Caco-2 (cell line): Measurements from ENCODE around the gene GDA. TPM values are rescaled to one million over a fixed set of nuclear protein-coding genes. Genes with fewer than 3 reads are reported as not detected.

ENCODE experiments used
- BruUV-seq: library from RNA; stranded (reverse); fragments of 400-500 nt; replicated peaks from 2 replicates; lab custom pipeline; 2021; lab: Mats Ljungman, UMichigan
- CTCF ChIA-PET: fragments of 300-600 bp; sonication (Branson Sonifier 250); formaldehyde crosslinking; loops from one replicate; lab custom pipeline; 2022; ENCODE audit warnings: antibody characterized with exemption; lab: Charles Lee
- POLR2A ChIA-PET: fragments of 300-600 bp; sonication (Branson Sonifier 250); formaldehyde crosslinking; loops from one replicate; lab custom pipeline; 2022; ENCODE audit warnings: antibody characterized with exemption; lab: Charles Lee
- DNase-seq, 2 experiments: peaks; one replicate each; pipeline versions ENCODE4 v3.0.0 to v3.0.0-alpha.2; 2020 to 2022
- H3K27me3 ChIP-seq: replicated peaks from 2 replicates; pipeline ENCODE4 v1.6.0; 2011; ENCODE audit warnings: low read length; ENCODE audit not compliant: control insufficient read depth, insufficient read depth
- H3K36me3 ChIP-seq: 2 replicates; pipeline ENCODE4 v1.5.1; 2011; ENCODE audit warnings: low read length; ENCODE audit not compliant: control insufficient read depth, insufficient read depth
- H3K4me1 ChIP-seq: fragments of 250-450 bp; sonication (Bioruptor Pico); 2 replicates; pipeline ENCODE4 v1.5.1; 2020; ENCODE audit warnings: mild to moderate bottlenecking
- H3K4me3 ChIP-seq: 2 replicates; pipeline ENCODE4 v1.5.1; 2011; ENCODE audit warnings: low read depth, mild to moderate bottlenecking, control low read depth, low read length
- H3K9me3 ChIP-seq: fragments of 250-450 bp; sonication (Bioruptor Pico); 2 replicates; pipeline ENCODE4 v1.5.1; 2020; ENCODE audit warnings: mild to moderate bottlenecking, moderate library complexity
- H3K27ac Mint-ChIP-seq: one replicate; pipeline ENCODE4 v1.8.0; 2022; ENCODE audit warnings: mixed read lengths; ENCODE audit not compliant: unreplicated experiment
- H3K27me3 Mint-ChIP-seq: one replicate; pipeline ENCODE4 v1.8.0; 2022; ENCODE audit warnings: mixed read lengths; ENCODE audit not compliant: insufficient read depth, unreplicated experiment
- H3K36me3 Mint-ChIP-seq: one replicate; pipeline ENCODE4 v1.8.0; 2022; ENCODE audit warnings: mild to moderate bottlenecking, mixed read lengths; ENCODE audit not compliant: insufficient read depth, unreplicated experiment
- H3K4me1 Mint-ChIP-seq: one replicate; pipeline ENCODE4 v1.8.0; 2022; ENCODE audit warnings: low read depth, mixed read lengths; ENCODE audit not compliant: unreplicated experiment
- H3K4me3 Mint-ChIP-seq: one replicate; pipeline ENCODE4 v1.8.0; 2022; ENCODE audit warnings: mild to moderate bottlenecking, moderate library complexity, mixed read lengths; ENCODE audit not compliant: unreplicated experiment
- H3K9me3 Mint-ChIP-seq: one replicate; pipeline ENCODE4 v1.8.0; 2022; ENCODE audit warnings: mixed read lengths; ENCODE audit not compliant: unreplicated experiment
- intact Hi-C: fragments of 100-400 bp; cut with micrococcal nuclease; formaldehyde crosslinking; loops from one replicate; pipeline ENCODE4 v1.10.0; 2022; ENCODE audit not compliant: unreplicated experiment
- total RNA-seq: library from RNA; stranded (reverse); gene quantifications from 2 replicates; pipeline ENCODE4 v1.2.3, GENCODE V29; 2022
- TF ChIP-seq, protein P1 (sequence below), 2 experiments: fragments of 200-600 bp in 1 of 2; IDR thresholded peaks; 1 replicate in 1 of 2; 2 replicates in 1 of 2; pipeline versions ENCODE4 v1.5.1 to v1.8.0; 2011 to 2022; ENCODE audit warnings: antibody characterized with exemption in 1 of 2, control low read depth in 1 of 2, inconsistent platforms in 1 of 2, low read depth in 1 of 2, low read length in 1 of 2, mild to moderate bottlenecking in 1 of 2, moderate library complexity in 1 of 2; ENCODE audit not compliant: insufficient read depth in 1 of 2, severe bottlenecking in 1 of 2, unreplicated experiment in 1 of 2

Gene GDA
- total RNA-seq, 1 experiment from 2014 or later = 3.1 TPM

DNA sequence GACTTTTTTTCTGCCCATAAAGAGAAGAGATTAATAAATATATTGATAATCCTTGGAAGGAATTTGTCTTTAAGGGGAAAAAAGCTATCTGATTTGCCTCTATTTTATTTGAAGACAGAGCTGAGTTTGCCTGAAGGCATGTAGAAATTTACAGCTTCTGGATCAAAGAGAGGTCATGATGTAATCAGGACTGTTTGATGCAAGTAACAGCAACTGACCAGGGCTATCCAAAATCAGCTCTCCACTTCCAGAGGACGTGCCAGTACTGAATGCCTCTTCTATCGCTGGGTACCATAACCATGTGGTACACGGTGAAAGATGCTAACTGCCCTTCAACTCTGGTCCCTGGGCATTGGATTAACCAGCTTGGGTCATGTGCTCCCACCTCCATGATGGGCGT is 125.2 kb downstream of the GDA start:
- H3K9me3 Mint-ChIP-seq = no peaks in the 10 kb centered on the region
- TF ChIP-seq, protein P1, sequence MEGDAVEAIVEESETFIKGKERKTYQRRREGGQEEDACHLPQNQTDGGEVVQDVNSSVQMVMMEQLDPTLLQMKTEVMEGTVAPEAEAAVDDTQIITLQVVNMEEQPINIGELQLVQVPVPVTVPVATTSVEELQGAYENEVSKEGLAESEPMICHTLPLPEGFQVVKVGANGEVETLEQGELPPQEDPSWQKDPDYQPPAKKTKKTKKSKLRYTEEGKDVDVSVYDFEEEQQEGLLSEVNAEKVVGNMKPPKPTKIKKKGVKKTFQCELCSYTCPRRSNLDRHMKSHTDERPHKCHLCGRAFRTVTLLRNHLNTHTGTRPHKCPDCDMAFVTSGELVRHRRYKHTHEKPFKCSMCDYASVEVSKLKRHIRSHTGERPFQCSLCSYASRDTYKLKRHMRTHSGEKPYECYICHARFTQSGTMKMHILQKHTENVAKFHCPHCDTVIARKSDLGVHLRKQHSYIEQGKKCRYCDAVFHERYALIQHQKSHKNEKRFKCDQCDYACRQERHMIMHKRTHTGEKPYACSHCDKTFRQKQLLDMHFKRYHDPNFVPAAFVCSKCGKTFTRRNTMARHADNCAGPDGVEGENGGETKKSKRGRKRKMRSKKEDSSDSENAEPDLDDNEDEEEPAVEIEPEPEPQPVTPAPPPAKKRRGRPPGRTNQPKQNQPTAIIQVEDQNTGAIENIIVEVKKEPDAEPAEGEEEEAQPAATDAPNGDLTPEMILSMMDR (IDR thresholded peaks at IDR 0.05; ENCODE audit: insufficient read depth in 1 of 2, low read depth in 1 of 2, low read length in 1 of 2, severe bottlenecking in 1 of 2, unreplicated experiment in 1 of 2) = no peak
- BruUV-seq = no TSS peak
- no peaks in the 10 kb centered on the region for H3K36me3 ChIP-seq
- ChIA-PET CTCF (interaction anchor here (0.5 kb wide), 1 partner anchor 68 kb away, joined by 3 read pairs; no protein-coding TSS in a partner anchor), POLR2A (no interaction called here)
- H3K27ac Mint-ChIP-seq = no peak overlapping the region
- H3K36me3 Mint-ChIP-seq = no peaks in the 10 kb centered on the region
- H3K4me3 ChIP-seq = no peak overlapping the region
- no peaks in the 10 kb centered on the region for H3K4me1 ChIP-seq
- H3K27me3 ChIP-seq = no peaks in the 10 kb centered on the region
- H3K4me1 Mint-ChIP-seq = no peaks in the 10 kb centered on the region
- no peak overlapping the region for H3K4me3 Mint-ChIP-seq
- H3K27me3 Mint-ChIP-seq = no peaks in the 10 kb centered on the region
- H3K9me3 ChIP-seq = no peaks in the 10 kb centered on the region
- intact Hi-C loops = no loop called here
- DNase-seq = no peak

- Mint-ChIP-seq H3K4me3 (no peak overlapping the region), H3K36me3 (no peaks in the 10 kb centered on the region), H3K4me1 (no peaks in the 10 kb centered on the region), H3K9me3 (no peaks in the 10 kb centered on the region), H3K27ac (no peak overlapping the region), H3K27me3 (no peaks in the 10 kb centered on the region)
- DNase-seq = no peak
- BruUV-seq = no TSS peak
- Histone ChIP-seq H3K9me3 (no peaks in the 10 kb centered on the region), H3K4me1 (no peaks in the 10 kb centered on the region), H3K27me3 (no peaks in the 10 kb centered on the region), H3K4me3 (no peak overlapping the region), H3K36me3 (no peaks in the 10 kb centered on the region)
- intact Hi-C loops = no loop called here
- CTCF ChIA-PET = interaction anchor here (0.5 kb wide), 1 partner anchor 68 kb away, joined by 3 read pairs; no protein-coding TSS in a partner anchor
- POLR2A ChIA-PET = no interaction called here
- TF ChIP-seq, protein P1 (IDR thresholded peaks at IDR 0.05; ENCODE audit: insufficient read depth in 1 of 2, low read depth in 1 of 2, low read length in 1 of 2, severe bottlenecking in 1 of 2, unreplicated experiment in 1 of 2) = no peak
These were observed 125.7 kb downstream of the GDA start for GRCh38 chr9:72274916-72275315.

DNA sequence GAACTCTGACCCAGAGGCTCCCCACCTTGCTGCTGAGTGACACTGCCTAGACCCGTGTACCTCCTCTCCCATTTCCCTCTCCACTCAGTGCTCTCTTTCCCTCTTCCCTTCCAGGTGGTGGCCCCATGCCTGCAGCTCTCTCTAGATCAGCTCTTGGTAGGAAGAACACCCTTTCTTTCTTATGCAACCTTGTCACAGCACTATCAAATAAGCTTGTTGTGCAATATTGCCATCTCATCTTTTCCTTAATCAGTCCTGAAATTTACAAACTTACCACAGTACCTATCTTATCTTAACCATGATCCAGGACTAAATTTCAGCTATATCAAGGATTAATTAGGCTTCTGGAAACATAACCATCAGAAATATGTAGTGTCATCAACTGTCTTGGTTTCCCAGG is 127.2 kb downstream of the GDA start:
- Histone ChIP-seq H3K4me1 (no peaks in the 10 kb centered on the region), H3K9me3 (no peaks in the 10 kb centered on the region), H3K4me3 (no peak overlapping the region), H3K27me3 (no peaks in the 10 kb centered on the region), H3K36me3 (no peaks in the 10 kb centered on the region)
- no peak overlapping the region for H3K4me3 Mint-ChIP-seq
- ChIA-PET CTCF (no interaction called here), POLR2A (no interaction called here)
- intact Hi-C loops = no loop called here
- no peaks in the 10 kb centered on the region for H3K36me3 Mint-ChIP-seq
- no peaks in the 10 kb centered on the region for H3K4me1 Mint-ChIP-seq
- TF ChIP-seq, protein P1 (IDR thresholded peaks at IDR 0.05; ENCODE audit: insufficient read depth in 1 of 2, low read depth in 1 of 2, low read length in 1 of 2, severe bottlenecking in 1 of 2, unreplicated experiment in 1 of 2) = no peak
- H3K9me3 Mint-ChIP-seq = no peaks in the 10 kb centered on the region
- H3K27me3 Mint-ChIP-seq = no peaks in the 10 kb centered on the region
- DNase-seq = no peak
- no peak overlapping the region for H3K27ac Mint-ChIP-seq
- no TSS peak for BruUV-seq
